NCI-H1105 (cell line): ENCODE results near the gene RAG1.
A peak's percentile ranks its signal among the peaks of the same experiment; 100 is the strongest.

Source experiments
- DNase-seq: peaks from one replicate; lab custom pipeline; 2025; lab: John Stamatoyannopoulos, UW

Gene RAG1

GRCh38 chr11:36590513-36590912 is 22.7 kb downstream of the RAG1 start:
- no peak for DNase-seq

- DNase-seq = no peak
Observed at GRCh38 chr11:36591433-36591832, 23.6 kb downstream of the RAG1 start.

- DNase-seq = peak; percentile 83
Observed at GRCh38 chr11:36594316-36594989, 26.6 kb downstream of the RAG1 start, which contains the start of gene IFTAP. IFTAP (plus strand) TSS chr11:36594502; CDS start chr11:36610104, 15,602 bp downstream.

GRCh38 chr11:36596880-36597279 is 29.1 kb downstream of the RAG1 start:
- no peak for DNase-seq

GRCh38 chr11:36598051-36598450 is 30.2 kb downstream of the RAG1 start, which contains the start of gene RAG2:
RAG2 (minus strand) TSS chr11:36598236; CDS start chr11:36594168, 4,068 bp downstream.
- no peak for DNase-seq

- DNase-seq = no peak
Observed at GRCh38 chr11:36600180-36600579, 32.4 kb downstream of the RAG1 start.

GRCh38 chr11:36601155-36601554 is 33.3 kb downstream of the RAG1 start:
- no peak for DNase-seq

- no peak for DNase-seq
Observed at GRCh38 chr11:36602135-36602534, 34.3 kb downstream of the RAG1 start.

- no peak for DNase-seq
Observed at GRCh38 chr11:36605221-36606216, 37.7 kb downstream of the RAG1 start.

GRCh38 chr11:36608491-36609199 is 40.8 kb downstream of the RAG1 start:
- DNase-seq = no peak

GRCh38 chr11:36609383-36609782 is 41.6 kb downstream of the RAG1 start:
- no peak for DNase-seq

- no peak for DNase-seq
Observed at GRCh38 chr11:36615826-36616225, 48.0 kb downstream of the RAG1 start.

- DNase-seq = no peak
Observed at GRCh38 chr11:36617543-36618362, 49.9 kb downstream of the RAG1 start.

- DNase-seq = no peak
Observed at GRCh38 chr11:36618363-36619047, 50.7 kb downstream of the RAG1 start.

- DNase-seq = no peak
Observed at GRCh38 chr11:36619502-36619901, 51.7 kb downstream of the RAG1 start.

GRCh38 chr11:36620246-36620645 is 52.4 kb downstream of the RAG1 start:
- DNase-seq = no peak

GRCh38 chr11:36622431-36623136 is 54.8 kb downstream of the RAG1 start:
- no peak for DNase-seq

- DNase-seq = no peak
Observed at GRCh38 chr11:36623494-36623893, 55.7 kb downstream of the RAG1 start.

- DNase-seq = no peak
Observed at GRCh38 chr11:36627006-36627405, 59.2 kb downstream of the RAG1 start.

GRCh38 chr11:36627471-36627870 is 59.7 kb downstream of the RAG1 start:
- no peak for DNase-seq
